Hippocampal formation (tissue), 2 donors: Measurements from ENCODE around the gene RPS5.
"Not testable (repeated sequence)": the region's sequence is repeated elsewhere in the genome, so short reads cannot be mapped to it uniquely, and the experiment has no call there.

Experiments
- DNase-seq, 2 donors: peaks; one replicate each; lab custom pipeline; 2025; lab: John Stamatoyannopoulos, UW

Gene RPS5

DNA sequence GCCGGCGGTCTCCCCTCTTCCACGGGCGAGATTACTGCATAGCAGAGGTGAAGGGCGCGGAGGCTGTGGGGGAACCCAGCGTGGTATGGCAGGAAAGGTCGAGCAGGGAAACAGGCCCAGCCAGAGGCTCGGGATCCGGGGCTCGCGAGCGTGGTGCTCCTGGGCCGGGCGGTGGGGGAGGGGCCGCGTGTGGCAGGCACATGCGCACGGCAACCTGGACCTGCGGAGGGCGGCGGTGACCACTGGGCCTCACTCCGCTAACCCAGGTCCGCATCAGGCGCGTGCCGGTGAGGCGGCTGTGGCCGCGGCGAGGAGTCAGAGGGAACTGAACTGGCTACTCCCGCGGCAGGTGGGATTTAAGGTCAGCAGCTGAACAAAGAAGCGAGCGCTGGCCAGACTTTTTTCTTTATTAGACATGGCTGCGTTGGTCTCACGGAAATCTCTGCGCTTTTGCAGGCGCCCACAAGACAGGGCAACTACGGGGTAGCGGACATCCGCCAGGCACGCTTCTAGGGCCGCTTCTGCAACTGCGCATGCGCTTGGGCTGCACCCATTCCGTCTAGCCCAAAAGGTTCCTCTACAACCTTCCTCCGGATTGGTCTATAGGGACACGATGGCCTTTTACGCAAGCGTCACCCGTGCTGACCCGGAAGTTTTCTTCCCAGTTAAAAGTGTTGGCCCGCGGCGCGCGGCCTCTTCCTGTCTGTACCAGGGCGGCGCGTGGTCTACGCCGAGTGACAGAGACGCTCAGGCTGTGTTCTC lies at the start of gene RPS5:
TSS of gene RPS5 (plus strand) at position 694 of the 762 bp plus-strand sequence. CDS start 869 bp downstream, outside the sequence.
- peak; percentile 95 to 98 for DNase-seq

DNA sequence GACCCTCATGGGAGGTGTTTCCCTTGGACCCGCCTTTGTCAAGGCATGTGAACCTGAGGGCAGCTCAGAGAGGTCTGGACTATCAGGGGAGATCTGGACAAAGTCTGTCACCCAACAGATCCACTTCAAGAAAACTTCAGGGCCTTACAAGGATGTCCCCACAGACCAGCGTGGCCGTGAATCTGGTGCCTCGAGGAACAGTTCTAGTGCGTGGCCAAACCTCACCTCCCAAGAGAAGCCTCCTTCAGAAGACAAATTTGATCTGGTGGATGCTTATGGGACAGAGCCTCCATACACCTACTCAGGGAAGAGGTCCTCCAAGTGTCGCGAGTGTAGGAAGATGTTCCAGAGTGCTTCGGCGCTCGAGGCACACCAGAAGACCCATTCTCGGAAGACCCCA lies 48.7 kb upstream of the RPS5 start:
- DNase-seq, result no peak

DNA sequence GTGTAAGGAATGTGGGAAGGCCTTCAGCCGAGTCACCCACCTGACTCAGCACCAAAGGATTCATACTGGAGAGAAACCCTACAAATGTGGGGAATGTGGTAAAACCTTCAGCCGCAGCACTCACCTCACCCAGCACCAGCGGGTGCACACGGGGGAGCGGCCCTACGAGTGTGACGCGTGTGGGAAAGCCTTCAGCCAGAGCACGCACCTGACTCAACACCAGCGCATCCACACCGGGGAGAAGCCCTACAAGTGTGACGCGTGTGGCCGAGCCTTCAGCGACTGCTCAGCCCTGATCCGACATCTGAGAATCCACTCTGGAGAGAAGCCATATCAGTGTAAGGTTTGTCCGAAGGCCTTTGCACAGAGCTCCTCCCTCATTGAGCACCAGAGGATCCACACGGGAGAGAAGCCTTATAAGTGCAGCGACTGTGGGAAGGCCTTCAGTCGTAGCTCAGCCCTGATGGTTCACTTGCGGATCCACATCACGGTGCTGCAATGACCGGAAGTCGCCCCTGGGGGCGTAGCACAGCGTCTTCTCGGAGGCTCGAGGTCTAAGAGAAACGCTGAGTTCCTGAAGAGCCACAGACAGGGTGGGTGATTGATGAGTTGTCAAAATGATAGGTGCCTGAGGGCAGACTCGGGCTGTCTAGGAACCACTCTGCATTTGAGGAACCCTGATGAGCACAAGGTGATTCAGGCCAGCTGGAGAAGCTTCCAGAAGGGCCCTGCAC lies 48.1 kb upstream of the RPS5 start:
- no peak for DNase-seq

DNA sequence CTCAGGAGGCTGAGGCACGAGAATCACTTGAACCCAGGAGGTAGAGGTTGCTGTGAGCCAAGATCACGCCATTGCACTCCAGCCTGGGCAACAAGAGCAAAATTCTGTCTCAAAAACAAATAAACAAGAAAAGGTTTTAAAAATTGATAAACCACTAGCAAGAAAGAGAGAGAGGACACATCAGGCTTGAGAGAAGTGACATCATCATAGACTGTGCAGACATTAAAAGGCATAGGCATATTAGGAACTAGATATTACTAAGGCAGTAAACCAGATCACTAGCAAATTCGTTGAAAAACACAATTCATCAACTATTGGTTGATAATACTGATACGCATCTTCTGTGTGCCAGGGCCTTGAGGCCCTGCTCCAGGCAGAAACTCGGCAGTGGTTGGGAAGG lies 41.5 kb upstream of the RPS5 start:
- DNase-seq, result no peak

DNA sequence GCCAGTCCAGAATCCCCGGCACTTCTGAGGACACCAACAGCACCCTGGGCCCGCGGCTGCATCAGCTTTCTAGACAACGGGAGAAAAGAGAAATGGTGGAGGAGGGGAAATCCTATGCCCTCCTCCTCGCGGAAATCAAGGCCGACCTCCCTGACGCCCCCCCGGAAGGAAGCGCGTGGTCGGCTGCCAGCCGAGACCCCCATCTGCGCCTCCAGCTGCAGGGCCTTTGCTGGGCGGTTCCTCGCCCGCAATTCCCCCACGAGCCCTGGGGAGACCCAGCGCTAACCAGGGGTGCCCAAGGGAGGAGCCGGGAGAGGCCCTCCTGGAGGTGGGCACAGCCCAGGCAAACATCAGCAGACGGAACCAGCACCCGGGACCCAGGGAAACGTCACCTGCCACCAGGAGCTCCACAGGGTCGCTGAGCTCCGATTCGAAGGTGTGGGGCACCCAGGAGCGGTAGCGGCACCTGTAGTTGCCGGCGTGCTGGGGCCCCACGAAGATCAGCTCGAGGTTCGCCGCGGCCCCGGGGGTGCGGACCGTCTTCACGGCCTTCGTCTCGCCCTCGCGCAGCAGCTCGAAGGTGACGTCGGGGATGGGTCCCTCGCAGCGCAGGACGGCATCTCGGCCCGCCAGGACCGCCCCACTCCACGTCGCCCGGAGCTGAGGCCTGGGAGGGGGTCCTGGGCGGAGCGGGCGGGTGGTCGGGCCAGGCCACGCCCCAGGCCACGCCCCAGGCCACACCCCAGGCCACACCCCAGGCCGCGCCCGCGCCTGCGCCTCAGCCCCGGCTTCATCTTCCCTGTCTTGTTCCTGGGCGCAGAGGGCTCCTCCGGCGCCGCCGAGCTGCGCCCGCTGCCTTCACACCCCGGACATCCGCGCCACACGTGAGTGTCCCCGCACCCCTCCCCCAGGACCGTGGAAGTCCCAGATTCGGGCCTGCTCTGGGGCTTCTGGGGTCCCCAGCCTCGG lies 39.8 kb upstream of the RPS5 start:
- DNase-seq, result peak; percentile 55 to 80

DNA sequence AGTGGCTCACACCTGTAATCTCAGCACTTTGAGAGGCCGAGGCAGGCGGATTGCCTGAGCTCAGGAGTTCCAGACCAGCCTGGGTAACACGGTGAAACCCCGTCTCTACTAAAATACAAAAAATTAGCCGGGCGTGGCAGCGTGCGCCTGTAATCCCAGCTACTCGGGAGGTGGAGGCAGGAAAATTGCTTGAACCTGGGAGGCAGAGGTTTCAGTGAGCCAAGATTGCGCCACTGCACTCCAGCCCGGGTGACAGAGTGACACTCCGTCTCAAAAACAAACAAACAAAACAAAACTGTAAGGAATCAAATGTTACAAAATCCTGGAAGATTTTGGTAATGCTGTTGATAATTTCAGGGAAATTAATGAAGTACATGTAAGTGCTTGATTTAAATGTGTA lies 39.0 kb upstream of the RPS5 start:
- DNase-seq, result not testable (repeated sequence)

DNA sequence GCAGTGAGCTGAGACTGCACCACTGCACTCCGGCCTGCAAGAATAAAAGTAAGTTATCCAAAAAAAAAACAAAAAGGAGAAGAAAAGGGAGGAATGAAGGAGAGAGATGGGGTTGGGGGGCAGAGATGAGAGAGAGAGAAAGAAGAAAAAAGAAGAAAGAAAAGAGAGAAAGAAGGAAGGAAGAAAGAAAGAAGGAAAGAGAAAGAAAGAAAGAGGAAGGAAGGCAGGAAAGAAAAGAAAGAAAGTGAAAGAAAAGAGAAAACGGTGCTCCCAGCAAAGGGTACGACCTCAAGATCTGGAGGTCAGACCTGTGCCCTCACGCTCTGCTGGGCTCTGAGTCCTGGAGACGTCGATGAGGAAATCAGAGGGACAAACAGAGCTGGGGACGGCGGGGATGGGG lies 37.5 kb upstream of the RPS5 start:
- DNase-seq, result no peak

DNA sequence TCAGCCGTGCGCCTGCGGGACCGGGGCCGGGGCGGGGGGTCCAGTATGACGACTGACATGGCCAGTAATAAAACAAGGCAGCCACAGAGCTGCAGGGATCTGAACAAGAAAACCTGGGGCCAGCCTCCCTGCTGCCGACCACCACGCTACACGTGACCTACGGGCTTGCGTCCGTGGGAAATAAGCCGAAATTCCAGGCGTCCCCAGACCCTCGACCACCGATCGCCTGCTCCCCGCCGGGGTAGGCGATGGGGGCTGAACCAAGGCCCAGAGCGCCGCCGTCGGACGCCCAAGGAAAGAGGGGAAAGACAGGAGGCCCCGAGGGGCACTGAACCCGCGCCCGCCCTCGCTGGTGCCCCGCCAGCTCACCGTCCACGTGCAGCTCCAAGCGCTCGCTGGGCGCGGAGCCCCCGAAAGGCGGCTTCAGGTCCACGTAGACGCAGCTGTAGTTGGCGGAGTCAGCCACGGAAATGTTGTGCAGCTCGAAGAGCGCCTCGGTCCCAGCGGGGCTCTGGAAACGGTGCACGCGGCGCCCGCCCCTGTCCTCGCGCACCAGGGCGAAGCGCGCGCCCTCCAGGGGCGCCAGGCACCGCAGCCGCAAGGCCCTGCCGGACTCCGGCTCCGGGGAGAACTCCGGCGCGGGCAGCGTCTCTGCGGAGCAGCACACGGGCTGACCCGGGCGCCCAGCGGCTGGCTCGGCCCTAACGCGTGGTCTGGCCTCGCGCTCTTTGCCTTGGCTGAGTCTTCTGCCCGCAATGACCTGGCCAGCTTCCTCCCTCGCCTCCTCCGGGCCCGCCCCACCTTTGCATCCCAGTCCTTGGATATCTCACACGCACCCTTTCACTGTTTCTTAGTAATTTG lies 36.8 kb upstream of the RPS5 start:
- DNase-seq, result no peak

DNA sequence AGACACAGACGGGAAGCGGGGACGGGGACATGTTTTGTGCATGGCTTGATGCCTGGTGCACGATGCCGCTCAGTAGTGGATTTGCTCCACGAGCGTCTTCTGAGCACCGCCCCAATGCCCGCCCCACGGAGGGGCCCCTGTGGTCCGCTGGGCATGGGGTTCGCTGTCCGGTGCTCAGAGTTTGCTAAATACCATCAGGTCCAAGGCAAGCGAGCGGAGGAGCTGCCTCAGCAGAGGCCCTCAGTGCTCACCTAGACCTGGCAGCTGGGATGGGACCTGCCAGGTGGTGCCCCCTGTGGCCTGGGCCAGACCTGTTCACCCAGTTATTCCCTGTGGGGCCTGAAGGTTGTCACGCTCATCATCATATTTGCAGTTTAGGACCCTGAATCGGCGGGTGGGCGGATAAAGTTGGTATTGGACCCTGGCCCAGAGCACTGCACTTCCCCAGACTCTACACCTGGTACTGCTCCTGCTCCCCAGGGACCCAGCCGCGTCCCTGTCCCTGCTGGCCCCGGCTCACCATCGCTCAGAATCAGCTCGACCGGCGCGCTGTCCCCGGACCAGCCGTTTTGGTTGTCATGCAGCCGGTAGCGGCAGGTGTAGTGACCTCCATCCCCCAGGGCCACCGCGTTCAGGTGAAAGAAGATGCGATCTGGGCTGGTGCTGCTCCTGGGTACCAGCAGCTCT lies 36.1 kb upstream of the RPS5 start:
- no peak for DNase-seq

DNA sequence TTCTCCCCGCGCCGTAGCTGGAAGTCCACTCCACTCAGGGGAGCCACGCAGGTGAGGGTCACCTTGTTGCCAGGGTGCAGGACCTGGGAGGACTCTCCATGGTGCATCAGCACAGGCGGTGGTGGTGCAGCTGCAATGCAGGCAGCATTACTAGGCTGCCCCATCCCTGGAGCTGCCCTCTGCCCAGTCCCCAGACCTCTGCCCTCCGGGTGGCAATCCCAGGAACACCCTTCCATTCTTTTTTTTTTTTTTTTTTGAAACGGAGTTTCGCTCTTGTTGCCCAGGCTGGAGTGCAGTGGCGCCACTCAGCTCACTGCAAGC lies 35.6 kb upstream of the RPS5 start:
- DNase-seq, result no peak

DNA sequence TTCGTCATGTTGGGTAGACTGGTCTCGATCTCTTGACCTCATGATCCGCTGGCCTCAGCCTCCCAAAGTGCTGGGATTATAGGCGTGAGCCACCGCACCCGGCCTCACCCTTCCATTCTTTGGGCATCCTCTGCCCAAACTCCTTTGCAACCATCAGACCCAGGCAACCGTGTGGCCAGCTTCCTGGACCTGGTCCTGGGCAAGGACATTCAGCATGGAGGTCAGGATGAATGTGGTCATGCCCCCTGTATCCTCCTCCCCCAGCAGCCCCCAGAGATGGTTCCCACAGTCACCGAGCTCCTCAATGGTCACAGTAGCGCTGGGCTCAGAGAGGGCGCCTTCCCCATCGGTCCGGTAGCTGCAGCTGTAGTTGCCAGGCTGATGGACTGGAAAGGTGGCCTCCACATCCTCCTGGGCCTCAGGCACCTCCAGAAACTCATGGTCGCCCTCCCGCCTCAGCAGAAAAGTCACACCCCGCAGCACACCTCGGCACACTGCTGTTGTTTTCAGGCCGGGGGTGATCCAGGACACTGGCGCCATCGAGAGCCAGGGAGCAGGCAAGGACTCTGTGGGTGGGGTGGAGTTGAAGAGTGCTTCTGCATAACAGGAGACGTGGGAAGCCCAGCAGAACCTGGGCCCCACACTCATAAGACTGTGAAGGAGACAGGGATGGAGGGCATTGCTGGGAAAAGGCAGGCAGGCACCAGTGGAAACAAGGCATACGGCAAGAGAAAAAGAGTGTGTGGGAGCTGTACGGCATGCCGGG lies 34.9 kb upstream of the RPS5 start:
- no peak for DNase-seq

DNA sequence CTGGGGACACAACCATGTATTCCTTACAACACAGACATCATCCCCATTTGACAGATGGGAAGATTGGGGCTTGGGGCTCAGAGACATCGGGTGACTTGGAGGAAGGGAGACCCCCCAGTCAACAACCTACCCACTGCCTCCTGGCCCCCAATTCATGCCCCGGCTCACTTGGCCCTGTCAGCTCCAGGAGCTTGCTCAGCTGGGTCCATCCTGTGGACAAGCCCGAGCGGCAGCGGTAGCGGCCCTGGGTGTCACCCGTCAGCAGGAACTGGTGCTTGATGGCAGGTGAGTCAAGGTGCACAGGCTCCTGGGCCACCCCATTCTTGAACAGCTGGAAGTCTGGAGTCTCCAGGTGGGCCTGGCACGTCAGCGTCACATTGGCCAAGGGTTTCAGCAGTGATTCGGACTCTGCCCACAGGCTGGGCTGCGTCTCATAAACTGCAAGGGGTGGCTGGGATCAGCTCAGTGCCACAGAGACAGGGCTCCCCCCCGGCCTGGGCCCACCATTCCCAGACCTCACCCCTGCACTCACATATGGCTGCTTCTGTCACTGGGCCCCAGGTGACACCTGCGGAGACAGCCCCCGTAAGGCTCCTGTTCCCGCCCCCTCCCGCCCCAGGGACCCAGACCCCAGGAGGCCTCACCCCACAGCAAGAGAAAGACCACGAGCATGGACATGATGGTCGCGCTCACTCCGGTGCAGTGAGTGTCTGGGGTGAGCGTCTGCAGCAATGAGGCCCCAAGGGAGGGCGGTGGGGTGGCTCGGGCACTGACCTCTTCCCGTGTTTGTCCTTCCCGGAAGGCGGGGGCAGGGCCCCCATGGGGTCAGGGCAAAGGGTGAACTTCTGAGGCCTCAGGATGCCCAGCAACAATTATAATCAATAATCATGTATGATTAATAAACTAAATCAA lies 34.1 kb upstream of the RPS5 start, which contains the start of gene A1BG:
TSS of gene A1BG (minus strand) at position 733 of the 912 bp plus-strand sequence. CDS start at position 678, 55 bp downstream.
- no peak for DNase-seq

DNA sequence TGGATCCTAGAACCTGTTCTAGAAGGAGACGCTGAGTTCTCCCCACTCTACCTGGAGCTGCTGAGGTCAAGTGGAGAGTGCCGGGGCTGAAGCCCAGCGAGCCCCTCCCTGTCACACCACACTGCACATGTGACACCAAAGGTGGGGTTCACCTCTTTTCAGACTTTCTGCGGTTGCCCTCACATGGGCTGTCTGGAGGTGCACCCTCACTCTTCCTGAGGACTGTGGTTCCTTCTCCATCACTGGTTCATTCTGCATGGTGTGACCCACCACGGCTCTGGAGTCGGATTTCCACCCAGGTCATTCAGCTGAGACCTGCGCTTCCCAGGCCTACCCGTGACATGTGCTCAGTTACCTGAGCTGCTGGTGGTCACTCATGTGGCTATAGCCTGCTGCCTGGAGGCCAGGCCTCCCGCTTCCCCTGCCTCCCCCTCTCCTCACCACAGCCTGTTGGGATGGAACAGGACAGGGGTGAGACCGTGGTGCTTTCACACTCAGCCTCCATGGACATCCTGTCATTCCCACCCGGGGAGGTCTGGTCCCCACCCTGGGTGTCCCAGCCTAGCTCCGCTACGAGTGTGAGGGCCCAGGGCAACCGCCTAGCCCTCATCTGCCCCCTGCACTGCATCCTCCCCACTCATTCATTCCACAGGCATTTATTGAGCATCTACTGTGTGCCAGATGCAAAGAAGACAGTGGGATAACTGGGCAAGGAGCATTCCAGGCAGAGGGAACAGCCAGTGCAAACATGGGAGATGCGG lies 33.2 kb upstream of the RPS5 start:
- no peak for DNase-seq

DNA sequence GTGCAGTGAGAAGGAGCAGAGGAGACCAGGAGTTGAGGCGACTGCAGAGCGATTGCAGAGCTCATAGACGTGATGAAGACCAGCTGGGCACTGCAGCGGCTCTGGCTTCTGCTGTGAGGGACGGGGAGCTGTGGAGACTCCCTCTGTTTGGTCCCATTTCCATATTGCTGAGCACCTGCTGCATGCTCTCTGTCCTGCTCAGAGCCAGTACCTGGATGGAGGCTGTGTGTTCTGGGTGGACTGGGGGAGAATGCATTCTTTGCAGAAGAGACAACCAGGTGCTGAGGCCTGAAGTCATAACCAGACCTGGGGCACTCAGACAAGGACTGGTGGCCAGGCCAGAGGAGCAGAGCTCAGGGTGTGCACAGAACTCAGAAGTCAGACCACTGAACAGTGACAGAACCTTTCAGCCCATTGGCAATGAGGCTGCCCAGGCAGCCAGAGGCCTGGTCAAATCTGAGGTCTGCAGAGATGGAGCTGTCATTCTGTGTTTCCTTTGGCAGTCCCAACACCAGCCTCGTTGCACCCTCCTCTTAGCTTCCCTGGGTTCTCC lies 32.5 kb upstream of the RPS5 start:
- no peak for DNase-seq

DNA sequence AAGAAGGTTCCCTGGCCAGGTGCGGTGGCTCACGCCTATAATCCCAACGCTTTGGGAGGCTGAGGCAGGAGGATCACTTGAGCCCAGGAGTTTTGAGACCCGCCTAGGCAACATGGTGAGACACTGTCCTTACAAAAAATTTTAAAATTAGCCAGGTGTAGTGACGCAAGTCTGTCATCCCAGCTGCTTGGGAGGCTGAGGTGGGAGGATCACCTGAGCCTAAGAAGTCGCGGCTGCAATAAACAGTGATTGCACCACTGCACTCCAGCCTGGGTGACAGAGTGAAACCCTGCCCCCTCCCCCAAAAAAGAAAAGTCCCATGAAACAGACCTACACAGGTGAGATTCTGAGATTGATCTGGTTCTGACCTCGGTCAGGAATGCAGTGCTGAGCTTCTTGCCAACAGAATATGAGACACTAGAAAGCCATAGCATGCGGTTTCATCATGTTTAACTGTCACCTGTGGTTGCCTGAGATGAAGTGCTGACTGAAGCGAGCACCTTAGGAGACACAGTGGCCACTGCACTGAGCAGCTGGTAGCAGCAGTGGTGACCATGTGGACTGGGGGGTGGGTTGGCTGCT lies 31.8 kb upstream of the RPS5 start:
- DNase-seq, result no peak

DNA sequence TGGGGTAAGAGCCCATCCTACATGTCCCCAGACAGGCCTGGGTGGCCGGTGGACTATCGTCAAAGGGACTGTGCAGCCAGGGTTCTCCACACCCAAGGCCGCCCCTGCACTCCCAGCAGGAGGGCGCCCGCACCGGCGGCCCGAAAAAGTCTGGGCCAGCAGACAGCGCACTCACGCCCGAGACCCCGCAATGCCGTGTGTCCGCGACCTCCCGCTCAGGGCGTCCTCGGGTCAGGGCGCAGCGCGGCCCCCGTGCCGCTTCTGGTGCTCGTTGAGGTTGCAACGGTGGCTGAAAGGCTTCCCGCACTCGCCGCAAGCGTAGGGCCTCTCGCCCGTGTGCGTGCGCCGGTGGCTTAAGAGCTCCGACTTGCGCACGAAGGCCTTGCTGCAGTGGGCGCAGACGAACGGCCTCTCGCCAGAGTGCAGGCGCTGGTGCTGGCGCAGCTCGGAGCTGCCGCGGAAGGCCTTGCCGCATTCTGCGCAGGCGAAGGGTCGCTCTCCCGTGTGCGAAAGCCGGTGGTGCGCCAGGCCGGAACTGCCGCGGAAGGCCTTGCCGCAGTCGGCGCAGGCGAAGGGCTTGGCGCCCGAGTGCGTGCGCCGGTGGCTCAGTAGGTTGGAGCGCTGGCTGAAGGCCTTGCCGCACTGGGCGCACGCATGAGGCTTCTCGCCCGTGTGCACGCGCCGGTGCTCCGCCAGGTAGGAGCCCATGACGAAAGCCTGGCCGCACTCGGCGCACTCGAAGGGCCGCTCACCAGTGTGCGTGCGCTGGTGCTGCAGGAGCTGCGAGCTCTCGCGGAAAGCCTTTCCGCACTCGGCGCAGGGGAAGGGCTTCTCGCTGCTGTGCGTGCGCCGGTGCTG lies 30.9 kb upstream of the RPS5 start:
- no peak for DNase-seq
